Neutrophil (primary cell): Measurements from ENCODE around the gene SHOC2.
"Not testable (repeated sequence)": the region's sequence is repeated elsewhere in the genome, so short reads cannot be mapped to it uniquely, and the experiment has no call there.

ENCODE experiments used
- H3K27ac ChIP-seq: fragments of 200-600 bp; sonication (generic); 2 replicates; pipeline ENCODE4 v1.5.1; 2016; ENCODE audit warnings: mild to moderate bottlenecking, moderate library complexity
- H3K27me3 ChIP-seq: fragments of 200-600 bp; sonication (generic); 2 replicates; pipeline ENCODE4 v1.6.0; 2016; ENCODE audit warnings: mild to moderate bottlenecking
- H3K36me3 ChIP-seq: fragments of 200-600 bp; sonication (generic); 2 replicates; pipeline ENCODE4 v1.5.1; 2017
- H3K4me1 ChIP-seq, 2 experiments: fragments of 200-600 bp in 1 of 2; sonication (generic) in 1 of 2; 1 replicate in 1 of 2; 2 replicates in 1 of 2; pipeline versions ENCODE4 v1.5.1 to v1.6.1; 2013 to 2016; ENCODE audit warnings: low read depth in 1 of 2, low read length in 1 of 2, mild to moderate bottlenecking in 1 of 2, moderate library complexity in 1 of 2; ENCODE audit not compliant: control insufficient read depth in 1 of 2, insufficient read depth in 1 of 2
- H3K4me3 ChIP-seq, 2 experiments: fragments of 200-600 bp in 1 of 2; sonication (generic) in 1 of 2; 1 replicate in 1 of 2; 2 replicates in 1 of 2; pipeline ENCODE4 v1.5.1; 2013 to 2016; ENCODE audit warnings: low read depth in 1 of 2, low read length in 1 of 2, mild to moderate bottlenecking in 1 of 2, moderate library complexity in 1 of 2
- H3K9me3 ChIP-seq: fragments of 200-600 bp; sonication (generic); 2 replicates; pipeline ENCODE4 v1.5.1; 2016
- CTCF ChIP-seq: fragments of 200-600 bp; sonication (generic); IDR thresholded peaks from 2 replicates; pipeline ENCODE4 v1.5.1; 2016; ENCODE audit warnings: antibody characterized with exemption

Gene SHOC2

GRCh38 chr10:110915035-110915434, 4.4 kb upstream of the SHOC2 start:
- Histone ChIP-seq H3K27ac (no peak overlapping the region), H3K27me3 (no peaks in the 10 kb centered on the region), H3K9me3 (no peaks in the 10 kb centered on the region), H3K4me1 (peaks cover 10 to 12% of the 10 kb centered on the region in 2 experiments), H3K36me3 (peaks cover 20% of the 10 kb centered on the region), H3K4me3 (no peak overlapping the region)
- no peak for TF ChIP-seq CTCF

- not testable (repeated sequence) for H3K27ac ChIP-seq, H3K4me3 ChIP-seq, H3K9me3 ChIP-seq, H3K27me3 ChIP-seq
- peaks cover 20% of the 10 kb centered on the region for H3K36me3 ChIP-seq
- peaks cover 12 to 15% of the 10 kb centered on the region in 2 experiments for H3K4me1 ChIP-seq
These were observed 3.8 kb upstream of the SHOC2 start for GRCh38 chr10:110915600-110915999.

- no peak overlapping the region for H3K27ac ChIP-seq
- no peak for TF ChIP-seq CTCF
- H3K36me3 ChIP-seq, result peaks cover 16% of the 10 kb centered on the region
- peaks cover 23 to 27% of the 10 kb centered on the region in 2 experiments for H3K4me1 ChIP-seq
- H3K4me3 ChIP-seq, result no peak overlapping the region
- no peaks in the 10 kb centered on the region for H3K27me3 ChIP-seq
- no peaks in the 10 kb centered on the region for H3K9me3 ChIP-seq
These were observed 2.7 kb upstream of the SHOC2 start for GRCh38 chr10:110916554-110917346.

GRCh38 chr10:110918269-110918642, 1.1 kb upstream of the SHOC2 start:
- Histone ChIP-seq H3K36me3 (peaks cover 11% of the 10 kb centered on the region), H3K4me1 (peaks cover 31 to 36% of the 10 kb centered on the region in 2 experiments), H3K9me3 (no peaks in the 10 kb centered on the region), H3K4me3 (peak overlapping the region; percentile 90 to 94), H3K27me3 (no peaks in the 10 kb centered on the region), H3K27ac (peak overlapping the region; percentile 99)
- TF ChIP-seq CTCF, result no peak

GRCh38 chr10:110918643-110919348, 608 bp upstream of the SHOC2 start, which contains the start of gene BBIP1:
BBIP1 (minus strand) TSS chr10:110919180; CDS start chr10:110918157, 1,023 bp downstream.
- TF ChIP-seq CTCF, result peak; percentile 65
- peaks cover 10% of the 10 kb centered on the region for H3K36me3 ChIP-seq

More at GRCh38 chr10:110918643-110919348, 608 bp upstream of the SHOC2 start, which contains the start of gene BBIP1:
- no peaks in the 10 kb centered on the region for H3K9me3 ChIP-seq
- H3K4me1 ChIP-seq, result peaks cover 31 to 40% of the 10 kb centered on the region in 2 experiments
- peak within 1 kb of the TSS; percentile 90 to 94 for H3K4me3 ChIP-seq
- H3K27ac ChIP-seq, result peak within 1 kb of the TSS; percentile 99
- no peaks in the 10 kb centered on the region for H3K27me3 ChIP-seq
